Fibroblast of pulmonary artery (primary cell): ENCODE data around the gene MAML2.

Experiments
- DNase-seq: peaks from one replicate; pipeline ENCODE4 v3.0.0-alpha.2; 2010; ENCODE audit warnings: low read depth
- H3K4me3 ChIP-seq: replicated peaks from 2 replicates; pipeline ENCODE4 v1.5.1; 2011; ENCODE audit warnings: low read depth, mild to moderate bottlenecking, control low read depth, low read length, moderate library complexity
- TF ChIP-seq, protein P1 (sequence below): IDR thresholded peaks from 2 replicates; pipeline ENCODE4 v1.5.1; 2011; ENCODE audit warnings: mild to moderate bottlenecking, control low read depth, low read length, inconsistent platforms; ENCODE audit errors: missing control alignments

MAML2 gene

GRCh38 chr11:96036863-96037262 is 306.1 kb downstream of the MAML2 start:
- TF ChIP-seq, protein P1, sequence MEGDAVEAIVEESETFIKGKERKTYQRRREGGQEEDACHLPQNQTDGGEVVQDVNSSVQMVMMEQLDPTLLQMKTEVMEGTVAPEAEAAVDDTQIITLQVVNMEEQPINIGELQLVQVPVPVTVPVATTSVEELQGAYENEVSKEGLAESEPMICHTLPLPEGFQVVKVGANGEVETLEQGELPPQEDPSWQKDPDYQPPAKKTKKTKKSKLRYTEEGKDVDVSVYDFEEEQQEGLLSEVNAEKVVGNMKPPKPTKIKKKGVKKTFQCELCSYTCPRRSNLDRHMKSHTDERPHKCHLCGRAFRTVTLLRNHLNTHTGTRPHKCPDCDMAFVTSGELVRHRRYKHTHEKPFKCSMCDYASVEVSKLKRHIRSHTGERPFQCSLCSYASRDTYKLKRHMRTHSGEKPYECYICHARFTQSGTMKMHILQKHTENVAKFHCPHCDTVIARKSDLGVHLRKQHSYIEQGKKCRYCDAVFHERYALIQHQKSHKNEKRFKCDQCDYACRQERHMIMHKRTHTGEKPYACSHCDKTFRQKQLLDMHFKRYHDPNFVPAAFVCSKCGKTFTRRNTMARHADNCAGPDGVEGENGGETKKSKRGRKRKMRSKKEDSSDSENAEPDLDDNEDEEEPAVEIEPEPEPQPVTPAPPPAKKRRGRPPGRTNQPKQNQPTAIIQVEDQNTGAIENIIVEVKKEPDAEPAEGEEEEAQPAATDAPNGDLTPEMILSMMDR = no peak
- no peak for DNase-seq
- H3K4me3 ChIP-seq = no peak overlapping the region

DNA sequence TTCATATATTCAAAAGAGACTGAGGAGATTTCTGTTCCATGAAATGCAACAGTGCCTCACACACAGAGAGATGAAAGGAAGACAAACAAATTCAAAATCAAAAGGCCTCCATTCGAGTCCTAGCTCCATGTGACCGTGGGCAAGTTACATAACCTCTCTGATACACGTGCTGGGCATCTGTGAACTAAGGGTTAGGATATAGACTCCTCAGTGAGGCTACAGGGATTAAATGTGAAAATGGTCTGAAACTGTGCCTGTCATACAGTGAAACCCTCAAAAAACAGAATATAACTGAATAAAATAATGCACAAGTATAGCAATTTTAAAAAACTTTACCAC is 307.3 kb downstream of the MAML2 start:
- no peak overlapping the region for H3K4me3 ChIP-seq
- TF ChIP-seq, protein P1 = no peak
- DNase-seq = no peak

DNA sequence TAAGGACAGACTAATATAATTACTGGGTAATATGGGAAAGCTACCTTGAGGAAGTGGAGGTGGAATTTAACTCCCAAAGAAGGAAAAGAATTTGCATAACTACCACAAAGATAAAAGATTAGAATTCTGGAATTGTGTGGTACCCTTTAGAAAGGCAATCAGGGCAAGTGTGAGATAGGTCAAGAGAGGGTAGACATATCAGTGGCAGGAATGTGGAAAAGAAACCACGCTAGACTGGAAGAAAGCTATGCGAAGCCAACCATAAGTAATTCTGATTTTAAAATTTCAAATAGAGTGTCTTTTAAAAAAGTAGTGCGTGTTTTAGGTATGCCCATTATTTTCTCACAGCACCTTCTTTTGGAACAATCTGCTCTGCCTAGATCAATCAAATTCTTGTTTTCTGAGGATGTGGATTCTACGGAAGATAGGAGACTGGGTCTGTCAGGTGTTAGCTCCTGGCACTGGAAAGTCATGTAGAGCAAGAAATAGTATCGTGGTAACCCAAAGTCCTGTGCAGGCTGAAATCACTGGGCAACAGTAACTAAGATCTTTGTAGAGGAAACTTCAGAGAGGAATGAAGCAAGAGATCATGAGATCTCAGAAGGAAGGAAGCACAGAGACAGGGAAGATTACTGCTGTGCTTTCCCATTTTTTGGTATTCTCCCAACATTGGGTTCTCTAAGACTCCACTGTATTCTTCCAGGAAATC is 307.8 kb downstream of the MAML2 start:
- no peak for DNase-seq
- no peak overlapping the region for H3K4me3 ChIP-seq

GRCh38 chr11:96033599-96033998 is 309.4 kb downstream of the MAML2 start:
- DNase-seq = no peak
- H3K4me3 ChIP-seq = no peak overlapping the region
- TF ChIP-seq, protein P1 = no peak

More for the DNA sequence above, 307.8 kb downstream of the MAML2 start:
- TF ChIP-seq, protein P1 = no peak

- TF ChIP-seq, protein P1 = no peak
- H3K4me3 ChIP-seq = no peak overlapping the region
- DNase-seq = no peak
Observed at GRCh38 chr11:96033095-96033494, 309.9 kb downstream of the MAML2 start.

DNA sequence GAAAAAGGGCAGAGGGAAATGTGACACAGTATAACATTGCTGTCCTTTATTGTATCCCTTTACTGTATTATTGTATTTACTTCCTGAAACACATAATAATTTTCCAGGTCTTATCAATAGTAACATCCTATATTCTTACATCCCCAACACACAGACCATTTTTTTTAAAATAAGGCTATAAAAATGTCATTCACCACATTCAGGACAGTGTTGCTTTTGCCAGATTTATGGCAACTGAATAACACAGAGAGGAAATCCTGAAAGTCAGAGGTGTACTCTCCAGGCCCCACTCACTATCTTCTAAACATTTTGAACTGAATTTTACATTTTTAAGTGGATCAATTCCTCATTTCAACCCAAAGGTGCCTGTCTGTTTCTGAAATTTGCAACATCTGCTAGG is 314.2 kb downstream of the MAML2 start:
- no peak for DNase-seq
- TF ChIP-seq, protein P1 = no peak

DNA sequence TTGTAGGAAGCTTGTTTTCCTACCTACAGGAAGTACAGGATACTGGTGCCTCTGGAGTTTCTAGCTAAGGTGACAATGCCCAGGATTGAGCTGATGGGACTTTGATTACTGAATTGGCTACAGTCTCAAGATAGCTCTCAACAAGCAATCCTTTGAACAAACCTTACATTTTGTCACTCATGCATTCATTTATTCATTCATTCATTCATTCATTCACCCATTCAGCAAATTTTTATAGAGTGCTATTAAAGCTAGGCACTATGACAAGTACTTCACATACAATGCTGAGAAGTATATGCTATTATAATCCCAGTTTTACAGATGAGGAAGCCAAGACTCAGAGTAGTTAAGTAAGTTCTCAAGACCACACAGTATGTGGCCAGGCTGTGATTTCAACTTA is 316.0 kb downstream of the MAML2 start:
- TF ChIP-seq, protein P1 = no peak
- no peak for DNase-seq

More for the DNA sequence above, 314.2 kb downstream of the MAML2 start:
- H3K4me3 ChIP-seq = no peak overlapping the region

More for the DNA sequence above, 316.0 kb downstream of the MAML2 start:
- no peak overlapping the region for H3K4me3 ChIP-seq
